ENCODE results near the gene DMP1. TPM values are rescaled to one million over a fixed set of nuclear protein-coding genes. Genes with fewer than 3 reads are reported as not detected.

DMP1 gene
- total and polyA plus RNA-seq, 2 of the 8 experiments (the other 6 are each of a cell fraction or from before 2014, with no cell fraction given): 0.05 to 0.17 TPM

Other genes starting within 250 kb of the DMP1 start
- gene NUDT9, start 227.7 kb upstream of the DMP1 start, total RNA-seq (2021; fragmentation: NEBNext Ultra II Directional; extraction: Animal tissue kit (Norgen Biotek cat#: 25700)): 27.6 and 29.3 TPM in 2 replicates
- 9.6 and 13.2 TPM in 2 replicates for gene NUDT9, start 227.7 kb upstream of the DMP1 start, polyA plus RNA-seq (2011; rRNA removed)
- 0.48 and 0.78 TPM in 2 replicates for gene SPARCL1, start 120.9 kb upstream of the DMP1 start, total RNA-seq (2021; fragmentation: NEBNext Ultra II Directional; extraction: Animal tissue kit (Norgen Biotek cat#: 25700))
- gene SPARCL1, start 120.9 kb upstream of the DMP1 start, polyA plus RNA-seq (2011; rRNA removed): 0.36 and 0.51 TPM in 2 replicates
- not detected in 2 replicates for gene DSPP, start 41.8 kb upstream of the DMP1 start, total RNA-seq (2021; fragmentation: NEBNext Ultra II Directional; extraction: Animal tissue kit (Norgen Biotek cat#: 25700))
- not detected in 2 replicates for gene DSPP, start 41.8 kb upstream of the DMP1 start, polyA plus RNA-seq (2011; rRNA removed)
- gene IBSP, start 149.3 kb downstream of the DMP1 start, total RNA-seq (2021; fragmentation: NEBNext Ultra II Directional; extraction: Animal tissue kit (Norgen Biotek cat#: 25700)): 0.21 TPM in 1 of 2 replicates, not detected in the other
- gene IBSP, start 149.3 kb downstream of the DMP1 start, polyA plus RNA-seq (2011; rRNA removed): not detected in 2 replicates
- gene MEPE, start 182.7 kb downstream of the DMP1 start, total RNA-seq (2021; fragmentation: NEBNext Ultra II Directional; extraction: Animal tissue kit (Norgen Biotek cat#: 25700)): not detected in 2 replicates
- not detected in 2 replicates for gene MEPE, start 182.7 kb downstream of the DMP1 start, polyA plus RNA-seq (2011; rRNA removed)